GOT3 (cell line): Measurements from ENCODE around the gene BANP.
"Not testable (repeated sequence)": the region's sequence is repeated elsewhere in the genome, so short reads cannot be mapped to it uniquely, and the experiment has no call there.

Source experiments
- DNase-seq: peaks from one replicate; lab custom pipeline; 2025; ENCODE audit warnings: mixed read lengths; lab: John Stamatoyannopoulos, UW

BANP gene

GRCh38 chr16:87966064-87966645, 14.9 kb downstream of the BANP start:
- no peak for DNase-seq

- no peak for DNase-seq
Observed at GRCh38 chr16:87966685-87967185, 15.5 kb downstream of the BANP start.

GRCh38 chr16:87968541-87968940, 17.3 kb downstream of the BANP start:
- no peak for DNase-seq

GRCh38 chr16:87970186-87970585, 19.0 kb downstream of the BANP start:
- no peak for DNase-seq

GRCh38 chr16:87971933-87972332, 20.7 kb downstream of the BANP start:
- no peak for DNase-seq

GRCh38 chr16:87973717-87974116, 22.5 kb downstream of the BANP start:
- no peak for DNase-seq

GRCh38 chr16:87974178-87974577, 22.9 kb downstream of the BANP start:
- DNase-seq: no peak

GRCh38 chr16:87976665-87977064, 25.4 kb downstream of the BANP start:
- DNase-seq: no peak

GRCh38 chr16:87978127-87978526, 26.9 kb downstream of the BANP start:
- no peak for DNase-seq

GRCh38 chr16:87979352-87979751, 28.1 kb downstream of the BANP start:
- DNase-seq: no peak

- not testable (repeated sequence) for DNase-seq
Observed at GRCh38 chr16:87979911-87980630, 28.8 kb downstream of the BANP start.

- DNase-seq: not testable (repeated sequence)
Observed at GRCh38 chr16:87981376-87981775, 30.1 kb downstream of the BANP start.

- no peak for DNase-seq
Observed at GRCh38 chr16:87982581-87983041, 31.4 kb downstream of the BANP start.

GRCh38 chr16:87983072-87983736, 32.0 kb downstream of the BANP start:
- DNase-seq: not testable (repeated sequence)

- DNase-seq: not testable (repeated sequence)
Observed at GRCh38 chr16:87983737-87984097, 32.5 kb downstream of the BANP start.

GRCh38 chr16:87984180-87984579, 32.9 kb downstream of the BANP start:
- DNase-seq: not testable (repeated sequence)

- no peak for DNase-seq
Observed at GRCh38 chr16:87984632-87985267, 33.5 kb downstream of the BANP start.

GRCh38 chr16:87985493-87985892, 34.3 kb downstream of the BANP start:
- DNase-seq: not testable (repeated sequence)

- not testable (repeated sequence) for DNase-seq
Observed at GRCh38 chr16:87986361-87986849, 35.2 kb downstream of the BANP start.

GRCh38 chr16:87988596-87988995, 37.4 kb downstream of the BANP start:
- DNase-seq: not testable (repeated sequence)

GRCh38 chr16:87990254-87990653, 39.0 kb downstream of the BANP start:
- DNase-seq: not testable (repeated sequence)

GRCh38 chr16:87992142-87992541, 40.9 kb downstream of the BANP start:
- not testable (repeated sequence) for DNase-seq
